IMR-90 (cell line): ENCODE measurements around the gene PRR5L. TPM values are rescaled to one million over a fixed set of nuclear protein-coding genes. Genes with fewer than 3 reads are reported as not detected.

Source experiments
- ATAC-seq: fragments of 200-7000 bp; cut with Tn5 transposase; 2 replicates; pipeline ENCODE4 v1.9.1; 2020; ENCODE audit warnings: low read depth, mild to moderate bottlenecking, moderate library complexity
- BruUV-seq: library from RNA; stranded (reverse); fragments of 400-500 nt; replicated peaks from 2 replicates; lab custom pipeline; 2021; lab: Mats Ljungman, UMichigan
- CTCF ChIA-PET: fragments of 300-600 bp; formaldehyde crosslinking; extraction: SDS; loops from one replicate; lab custom pipeline; 2021; ENCODE audit warnings: antibody characterized with exemption; lab: Yijun Ruan, JAX
- POLR2A ChIA-PET: fragments of 300-600 bp; sonication (Branson Sonifier 250); formaldehyde crosslinking; loops from one replicate; lab custom pipeline; 2022; ENCODE audit warnings: antibody characterized with exemption; ENCODE audit not compliant: unreplicated experiment; lab: Charles Lee
- DNase-seq: peaks from one replicate; pipeline ENCODE4 v3.0.0; 2013
- H2AFZ ChIP-seq: replicated peaks from 2 replicates; pipeline ENCODE3; 2013; ENCODE audit warnings: low read length, mild to moderate bottlenecking; ENCODE audit not compliant: poor library complexity
- H2AK5ac ChIP-seq: 2 replicates; pipeline ENCODE4 v1.6.1; 2013; ENCODE audit warnings: low read depth, low read length, inconsistent platforms
- H2AK9ac ChIP-seq: replicated peaks from 2 replicates; pipeline ENCODE3; 2013; ENCODE audit warnings: mild to moderate bottlenecking, low read depth, low read length, moderate library complexity; ENCODE audit not compliant: poor library complexity
- H2BK120ac ChIP-seq: 2 replicates; pipeline ENCODE4 v1.6.1; 2013; ENCODE audit warnings: low read depth, low read length, inconsistent platforms
- H2BK15ac ChIP-seq: 3 replicates; pipeline ENCODE4 v1.6.1; 2013; ENCODE audit warnings: low read depth, low read length, inconsistent platforms
- H2BK20ac ChIP-seq: 2 replicates; pipeline ENCODE4 v1.6.1; 2013; ENCODE audit warnings: low read depth, mild to moderate bottlenecking, inconsistent platforms, low read length, moderate library complexity
- H2BK5ac ChIP-seq: 2 replicates; pipeline ENCODE4 v1.6.1; 2013; ENCODE audit warnings: mild to moderate bottlenecking, low read depth, low read length, inconsistent platforms; ENCODE audit not compliant: poor library complexity, severe bottlenecking
- H3K14ac ChIP-seq: replicated peaks from 2 replicates; pipeline ENCODE4 v1.6.1; 2013; ENCODE audit warnings: low read depth, low read length, inconsistent platforms
- H3K18ac ChIP-seq: 2 replicates; pipeline ENCODE4 v1.6.1; 2013; ENCODE audit warnings: low read depth, low read length, control low read depth
- H3K23ac ChIP-seq: 2 replicates; pipeline ENCODE4 v1.6.1; 2013; ENCODE audit warnings: low read depth, low read length, inconsistent platforms
- H3K27ac ChIP-seq: 2 replicates; pipeline ENCODE4 v1.5.1; 2013; ENCODE audit warnings: mild to moderate bottlenecking, control low read depth, low read length; ENCODE audit not compliant: insufficient read depth
- H3K27me3 ChIP-seq: 2 replicates; pipeline ENCODE4 v1.6.1; 2013; ENCODE audit warnings: low read length; ENCODE audit not compliant: control insufficient read depth, insufficient read depth
- H3K36me3 ChIP-seq: 2 replicates; pipeline ENCODE4 v1.6.1; 2013; ENCODE audit warnings: low read length, mixed read lengths; ENCODE audit not compliant: control insufficient read depth, insufficient read depth
- H3K4ac ChIP-seq: 2 replicates; pipeline ENCODE4 v1.6.1; 2013; ENCODE audit warnings: low read depth, low read length, inconsistent platforms
- H3K4me1 ChIP-seq: 2 replicates; pipeline ENCODE4 v1.6.1; 2013; ENCODE audit warnings: low read length, mixed read lengths; ENCODE audit not compliant: control insufficient read depth, insufficient read depth
- H3K4me2 ChIP-seq: 2 replicates; pipeline ENCODE4 v1.6.1; 2013; ENCODE audit warnings: low read depth, mild to moderate bottlenecking, control low read depth, low read length, moderate library complexity
- H3K4me3 ChIP-seq: 2 replicates; pipeline ENCODE4 v1.5.1; 2013; ENCODE audit warnings: low read depth, mild to moderate bottlenecking, control low read depth, low read length, moderate library complexity; ENCODE audit not compliant: insufficient read depth
- H3K56ac ChIP-seq: 2 replicates; pipeline ENCODE4 v1.6.1; 2013; ENCODE audit warnings: low read length, inconsistent platforms; ENCODE audit not compliant: insufficient read depth; ENCODE audit errors: extremely low read depth
- H3K79me1 ChIP-seq, 2 experiments: 2 replicates each; pipeline ENCODE4 v1.6.1; 2013; ENCODE audit warnings: low read length in 2 of 2, inconsistent platforms in 1 of 2, low read depth in 1 of 2
- H3K9ac ChIP-seq: 2 replicates; pipeline ENCODE4 v1.6.1; 2013; ENCODE audit warnings: low read depth, low read length, control low read depth
- H3K9me1 ChIP-seq: 2 replicates; pipeline ENCODE4 v1.6.1; 2013; ENCODE audit warnings: low read length, inconsistent platforms; ENCODE audit not compliant: insufficient read depth
- H3K9me3 ChIP-seq: 2 replicates; pipeline ENCODE4 v1.6.1; 2013; ENCODE audit warnings: low read length; ENCODE audit not compliant: control insufficient read depth, insufficient read depth
- H4K20me1 ChIP-seq: 2 replicates; pipeline ENCODE4 v1.6.1; 2013; ENCODE audit warnings: low read length, inconsistent platforms; ENCODE audit not compliant: insufficient read depth
- H4K5ac ChIP-seq: 2 replicates; pipeline ENCODE4 v1.6.1; 2013; ENCODE audit warnings: mild to moderate bottlenecking, low read depth, low read length, control low read depth
- H4K8ac ChIP-seq, 2 experiments: 2 replicates each; pipeline ENCODE4 v1.6.1; 2013; ENCODE audit warnings: low read depth in 2 of 2, low read length in 2 of 2, control low read depth in 1 of 2, inconsistent platforms in 1 of 2
- H4K91ac ChIP-seq: 2 replicates; pipeline ENCODE4 v1.6.1; 2013; ENCODE audit warnings: low read depth, low read length, inconsistent platforms; ENCODE audit not compliant: insufficient read depth
- CEBPB ChIP-seq: IDR thresholded peaks from 2 replicates; pipeline ENCODE4 v1.6.1; 2012; ENCODE audit warnings: low read depth, low read length, improper control_type of control experiment
- CHD1 ChIP-seq: IDR thresholded peaks from 2 replicates; pipeline ENCODE4 v1.6.1; 2012; ENCODE audit warnings: low read depth, low read length, improper control_type of control experiment
- MAZ ChIP-seq: IDR thresholded peaks from 2 replicates; pipeline ENCODE4 v1.6.1; 2012; ENCODE audit warnings: low read depth, mild to moderate bottlenecking, low read length, improper control_type of control experiment, moderate library complexity, borderline replicate concordance
- WGBS, 2 experiments: methylation state at CpG; one replicate each; pipeline versions ENCODE4 v1.1.5 to v1.1.7; 2013; ENCODE audit warnings: missing lambda C conversion rate in 2 of 2; ENCODE audit not compliant: insufficient read length in 1 of 2; ENCODE audit errors: extremely low coverage in 2 of 2; 5-methylcytosine and 5-hydroxymethylcytosine counted together
- dilution Hi-C: fragments of 300-500 bp; cut with HindIII; formaldehyde crosslinking; loops from one replicate; pipeline ENCODE4 v1.14.3; 2018; ENCODE audit warnings: low sequenced_read_pairs; ENCODE audit not compliant: unreplicated experiment
- in situ Hi-C: fragments of 300-500 bp; cut with MboI; formaldehyde crosslinking; loops from 3 replicates; pipeline ENCODE4 v1.14.3; 2019; ENCODE audit warnings: low sequenced_read_pairs, inconsistent platforms, mixed read lengths
- intact Hi-C: fragments of 100-400 bp; cut with micrococcal nuclease; formaldehyde crosslinking; loops from 2 replicates; pipeline ENCODE4 v1.10.0; 2022
- polyA plus RNA-seq, 3 experiments: library from polyadenylated mRNA; depleted of rRNA; stranded (reverse); fragments of >200 nt; gene quantifications; 2 replicates each; pipeline ENCODE4 v1.2.3, GENCODE V29; 2012; ENCODE audit warnings: low replicate concordance in 1 of 3
- total RNA-seq: library from RNA; depleted of rRNA; stranded (reverse); fragments of >200 nt; gene quantifications from 2 replicates; pipeline ENCODE4 v1.2.3, GENCODE V29; 2012

The PRR5L gene
- total and polyA plus RNA-seq, 2 of the 4 experiments (the other 2 are of a cell fraction): 2.9 to 3.6 TPM

DNA sequence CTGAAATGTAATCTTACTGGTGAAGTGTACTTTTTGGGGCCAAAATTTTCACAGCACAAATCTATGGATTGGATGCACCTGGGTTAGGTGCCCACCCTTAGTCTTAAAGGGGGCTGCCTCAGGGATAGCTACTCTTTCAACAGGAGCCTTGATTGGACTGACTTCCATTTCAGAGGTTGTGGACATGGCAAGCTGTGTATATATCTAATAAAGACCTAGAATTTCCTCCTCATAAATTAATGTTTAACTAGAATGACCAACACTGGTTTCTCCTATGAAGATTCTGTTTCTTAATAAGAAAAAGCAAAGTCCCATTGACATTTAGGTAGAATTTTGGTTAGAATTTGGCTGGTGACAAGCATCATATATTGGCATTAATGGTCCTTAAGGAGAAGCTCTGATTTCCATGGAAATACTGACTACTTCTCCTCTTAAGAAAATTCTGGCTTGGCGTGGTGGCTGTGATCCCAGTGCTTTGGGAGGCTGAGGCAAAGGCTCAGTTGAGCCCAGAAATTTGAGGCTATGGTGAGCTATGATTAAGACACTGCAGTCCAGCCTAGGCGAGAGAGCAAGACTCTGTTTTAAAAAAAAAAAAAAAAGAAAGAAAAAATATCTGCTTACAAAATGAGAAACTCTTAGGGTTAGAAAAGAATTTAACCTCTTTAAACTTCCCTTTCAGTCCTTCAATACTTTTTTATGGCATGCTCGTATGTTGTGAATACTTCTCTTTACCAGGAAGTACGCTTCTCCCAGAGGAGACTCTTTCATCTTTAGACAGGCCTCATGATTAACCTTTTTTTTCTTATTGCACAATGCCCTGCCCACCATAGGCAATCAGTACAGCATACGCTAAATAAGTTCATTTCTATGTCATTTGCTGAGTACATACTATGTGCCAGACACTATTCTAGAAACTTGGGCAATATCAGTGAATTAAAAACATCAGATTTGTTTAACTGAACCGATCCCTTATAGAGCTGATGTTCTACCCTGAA lies 77.2 kb downstream of the PRR5L start:
- no peak overlapping the region for H3K4me2 ChIP-seq
- intact Hi-C loops: no loop called here

More for the DNA sequence above, 77.2 kb downstream of the PRR5L start:
- H3K14ac ChIP-seq: no peak overlapping the region
- ChIA-PET POLR2A (interaction anchor here (0.7 kb wide), 1 partner anchor 12 kb away, joined by 5 read pairs; no protein-coding TSS in a partner anchor), CTCF (no interaction called here)
- peak overlapping the region; percentile 58; the same call in 1 of the 2 replicates for H2AK5ac ChIP-seq
- H2AK9ac ChIP-seq: no peak overlapping the region
- peaks cover 4% of the 10 kb centered on the region for H3K4me1 ChIP-seq
- 0 out of 3 replicates have a peak overlapping the region, but pooled peaks have one; percentile 30 for H2BK15ac ChIP-seq
- no peak overlapping the region for H2BK20ac ChIP-seq
- no TSS peak for BruUV-seq
- 100% methylated on average over 2 of the region's 6 CpGs; no CpG with 5 or more reads in 1 of the 2 experiments for WGBS, 2 experiments
- no peak overlapping the region for H2BK120ac ChIP-seq
- no peaks in the 10 kb centered on the region for H3K36me3 ChIP-seq
- no peak overlapping the region for H3K56ac ChIP-seq
- H3K27me3 ChIP-seq: peaks cover 2% of the 10 kb centered on the region; the same call in 1 of the 2 replicates
- H3K27ac ChIP-seq: no peak overlapping the region
- in situ Hi-C loops (no loop called here), dilution Hi-C loops (no loop called here)
- DNase-seq: no peak
- peaks cover 9% of the 10 kb centered on the region for H3K9me1 ChIP-seq
- no peak overlapping the region; the same call in 1 of the 2 replicates for H4K91ac ChIP-seq
- no peak overlapping the region for H2BK5ac ChIP-seq
- H4K5ac ChIP-seq: no peak overlapping the region
- H4K20me1 ChIP-seq: peaks cover 5% of the 10 kb centered on the region; the same call in 1 of the 2 replicates
- TF ChIP-seq CEBPB (peak; percentile 66), MAZ (no peak), CHD1 (no peak)
- no peak for ATAC-seq
- H3K79me1 ChIP-seq: peaks cover 6 to 15% of the 10 kb centered on the region in 2 experiments; a peak in 3 of 4 replicates
- H3K4me3 ChIP-seq: no peak overlapping the region
- H3K4ac ChIP-seq: no peak overlapping the region
- H3K9me3 ChIP-seq: no peaks in the 10 kb centered on the region
- no peak overlapping the region for H2AFZ ChIP-seq
- H4K8ac ChIP-seq: peak overlapping the region in 1 of 2 experiments; percentile 11; a peak in 1 of 4 replicates
- H3K23ac ChIP-seq: no peak overlapping the region
- no peak overlapping the region for H3K18ac ChIP-seq
- no peak overlapping the region for H3K9ac ChIP-seq
